SKM-1 (cell line): Measurements from ENCODE around the gene DNAJC12.
"Not testable (repeated sequence)": the region's sequence is repeated elsewhere in the genome, so short reads cannot be mapped to it uniquely, and the experiment has no call there.

Experiments used
- DNase-seq: peaks from one replicate; lab custom pipeline; 2025; ENCODE audit not compliant: unreplicated experiment; lab: John Stamatoyannopoulos, UW

The DNAJC12 gene

DNA sequence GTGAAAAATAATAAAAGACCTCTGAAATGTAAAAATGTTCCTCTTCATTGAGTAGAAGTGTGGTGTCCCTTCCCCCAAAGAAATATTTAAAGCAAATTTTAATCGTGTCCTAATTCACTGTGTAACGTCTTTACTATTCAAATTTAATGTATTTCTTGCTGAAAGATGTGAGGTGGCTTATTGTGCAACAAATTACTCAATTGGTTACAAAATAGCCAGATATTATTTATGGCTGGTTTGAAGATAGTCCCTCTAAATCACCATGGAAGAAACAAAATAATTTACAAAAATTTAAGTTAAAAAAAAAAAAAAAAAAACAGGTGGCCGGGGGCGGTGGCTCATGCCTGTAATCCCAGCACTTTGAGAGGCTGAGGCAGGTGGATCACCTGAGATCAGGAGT is 43.7 kb downstream of the DNAJC12 start:
- no peak for DNase-seq

DNA sequence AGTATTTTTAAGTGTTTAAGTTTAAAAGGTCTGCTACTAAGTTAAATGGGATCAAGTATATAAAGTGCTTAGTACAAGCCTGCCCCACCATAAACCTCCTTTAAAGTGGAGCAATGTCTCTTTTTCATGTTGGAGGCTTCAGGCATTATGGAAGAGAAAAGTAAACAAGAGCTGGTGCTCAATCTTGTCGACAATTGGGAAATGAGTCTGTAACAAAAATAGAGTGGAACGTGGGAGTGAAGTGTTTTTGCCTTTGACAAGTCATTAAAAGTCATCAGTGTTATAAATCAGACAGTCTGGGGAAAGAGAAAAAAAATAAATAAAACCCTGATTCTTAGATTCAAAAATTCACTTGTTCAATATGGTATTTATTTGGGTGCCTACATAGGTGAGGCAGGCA is 44.7 kb downstream of the DNAJC12 start:
- DNase-seq, result no peak

DNA sequence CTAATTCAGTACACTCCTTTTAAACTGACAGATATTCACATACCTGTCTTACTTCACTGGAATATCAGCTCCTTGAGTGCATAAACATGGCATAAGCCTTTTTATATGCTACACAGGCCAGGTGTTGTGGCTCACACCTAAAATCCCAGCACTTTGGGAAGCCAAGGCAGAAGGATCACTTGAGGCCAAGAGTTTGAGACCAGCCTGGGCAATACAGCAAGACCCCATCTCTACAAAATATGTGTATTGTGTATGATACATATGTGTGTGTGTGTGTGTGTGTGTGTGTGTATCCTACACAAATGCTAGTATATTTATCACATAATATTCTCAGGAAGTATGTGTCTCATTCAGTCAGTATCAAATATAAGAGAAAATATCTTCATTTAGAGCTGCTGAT is 45.3 kb downstream of the DNAJC12 start:
- DNase-seq, result no peak

DNA sequence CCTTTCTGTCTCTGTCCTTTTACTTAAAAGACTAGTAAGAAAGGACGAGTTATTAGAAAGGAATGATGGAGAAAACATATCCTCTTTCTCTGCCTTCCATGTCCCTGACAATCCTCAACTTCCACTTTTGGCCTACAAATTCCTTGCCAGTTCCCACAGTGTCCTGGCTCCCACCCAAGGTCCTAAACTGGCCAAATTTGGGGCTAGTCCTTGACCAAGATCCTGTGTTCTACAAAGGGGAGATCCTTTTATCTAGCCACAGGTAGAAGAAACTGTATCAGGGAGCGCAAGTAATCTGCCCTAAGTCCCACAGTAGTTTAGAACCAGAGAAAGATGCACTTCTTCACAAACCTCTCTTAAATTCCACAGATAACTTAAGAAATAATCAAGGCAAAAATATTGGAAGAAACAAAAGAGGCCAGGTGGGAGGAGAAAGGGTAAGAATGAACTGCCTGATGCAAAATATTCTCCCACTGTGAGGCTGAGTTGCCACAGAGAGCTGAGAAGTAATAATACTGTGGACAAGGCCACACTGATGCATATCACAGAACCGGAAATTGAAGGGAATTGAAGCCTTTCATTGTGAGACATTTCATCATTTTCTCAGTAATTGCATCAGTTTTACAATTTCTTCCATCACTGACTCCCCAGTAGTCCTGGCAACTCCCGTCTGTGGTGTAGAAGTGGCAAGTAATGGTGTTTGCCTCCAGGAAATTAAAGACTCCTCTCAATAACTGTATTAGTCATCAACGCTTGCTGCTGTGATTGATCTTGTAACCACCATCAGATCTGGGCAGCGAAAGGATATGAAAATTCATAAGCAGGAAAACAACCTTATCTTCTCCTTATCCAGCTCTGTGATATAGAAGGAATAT is 47.2 kb downstream of the DNAJC12 start:
- DNase-seq, result no peak

DNA sequence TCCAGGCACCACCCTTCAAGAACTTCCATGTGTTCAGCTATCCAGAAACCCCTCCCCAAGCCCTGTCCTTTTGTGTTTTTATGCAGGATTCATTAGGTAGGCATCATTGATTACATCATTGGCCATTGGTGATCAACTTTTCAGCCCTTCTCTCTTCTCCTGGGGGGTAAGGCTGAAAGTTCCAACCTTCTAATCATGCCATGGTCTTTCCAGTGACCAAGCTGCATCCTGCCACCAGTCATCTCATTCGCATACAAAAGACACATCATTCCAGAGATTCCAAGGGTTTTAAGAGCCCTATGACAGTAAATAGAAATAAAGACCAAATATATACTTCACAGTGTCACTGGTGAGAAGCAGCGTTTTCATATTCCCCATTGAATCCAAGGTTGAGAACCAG is 48.2 kb downstream of the DNAJC12 start:
- no peak for DNase-seq

DNA sequence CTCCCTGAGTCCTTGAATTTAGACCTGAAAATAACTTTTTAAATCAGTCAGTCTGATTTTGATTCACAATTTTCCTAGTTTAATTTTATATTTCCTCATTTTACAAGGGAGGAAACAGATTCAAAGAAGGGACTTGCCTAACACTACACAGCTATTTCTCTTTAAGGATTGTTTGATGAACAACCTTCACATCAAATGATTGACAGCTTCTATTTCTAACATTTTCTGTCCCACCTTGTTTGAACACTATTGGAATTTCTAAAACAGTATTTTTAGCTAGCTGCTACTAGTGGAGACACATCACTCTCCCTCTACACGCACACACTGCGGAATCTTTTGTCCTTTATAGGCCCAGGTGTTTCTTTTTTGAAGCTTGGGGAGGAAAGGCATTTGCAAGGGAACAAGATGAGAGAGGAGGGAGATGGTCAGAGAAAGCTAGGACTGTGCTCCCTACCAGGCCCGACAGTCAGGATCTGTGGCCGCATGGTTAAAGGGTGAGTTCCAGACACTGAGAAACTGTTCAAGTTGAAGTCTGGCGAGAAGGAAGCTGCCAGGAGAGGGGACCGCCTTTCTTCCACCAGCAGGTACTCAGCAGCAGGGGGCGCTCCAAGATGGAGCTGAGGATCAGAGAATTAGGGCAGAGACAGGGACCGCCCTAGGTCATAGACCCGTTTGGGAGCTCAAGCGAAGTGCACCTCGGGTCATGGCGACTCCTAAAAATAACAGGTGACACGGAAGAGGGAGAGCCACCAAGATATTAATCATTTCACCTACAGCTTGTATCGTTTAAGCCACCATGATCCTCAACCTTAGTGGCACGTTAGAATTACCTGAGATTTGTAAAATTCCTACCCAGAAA is 49.7 kb downstream of the DNAJC12 start:
- peak; percentile 57 for DNase-seq

DNA sequence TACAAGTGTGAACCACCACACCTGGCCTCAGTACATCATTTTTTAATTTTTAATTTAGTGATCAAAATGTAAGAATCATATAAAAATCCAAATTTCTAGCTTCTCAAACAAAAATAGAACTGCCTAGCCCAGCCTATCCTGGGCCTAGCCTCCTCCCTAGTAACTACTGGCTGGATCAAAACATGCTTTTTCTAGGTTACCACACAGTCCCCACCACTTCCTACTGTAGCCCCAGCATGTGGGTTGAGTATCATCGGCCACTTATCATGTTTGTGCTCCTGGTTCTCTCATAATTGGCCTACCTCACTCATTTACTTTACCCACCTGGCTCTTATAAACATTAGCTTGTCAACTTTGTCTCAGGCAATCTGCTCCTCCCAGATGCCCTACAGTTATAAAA is 52.9 kb downstream of the DNAJC12 start:
- no peak for DNase-seq

DNA sequence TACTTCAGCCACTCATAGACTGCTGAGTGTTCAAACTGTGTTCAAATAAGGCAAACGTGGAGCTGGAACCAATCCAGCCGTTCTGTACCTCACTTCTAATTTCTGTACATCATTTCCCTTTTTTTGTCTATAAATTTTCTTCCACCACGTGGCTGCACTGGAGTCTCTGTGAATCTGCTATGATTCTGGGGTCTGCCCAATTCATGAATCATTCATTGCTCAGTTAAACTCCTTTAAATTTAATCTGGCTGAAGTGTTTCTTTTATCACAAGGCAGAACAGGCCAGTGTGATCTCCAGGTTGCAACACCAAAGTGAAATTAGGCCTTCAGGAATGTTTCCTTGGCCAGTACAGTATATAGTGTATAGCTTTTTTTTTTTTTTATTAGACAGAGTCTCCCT is 53.5 kb downstream of the DNAJC12 start:
- no peak for DNase-seq

DNA sequence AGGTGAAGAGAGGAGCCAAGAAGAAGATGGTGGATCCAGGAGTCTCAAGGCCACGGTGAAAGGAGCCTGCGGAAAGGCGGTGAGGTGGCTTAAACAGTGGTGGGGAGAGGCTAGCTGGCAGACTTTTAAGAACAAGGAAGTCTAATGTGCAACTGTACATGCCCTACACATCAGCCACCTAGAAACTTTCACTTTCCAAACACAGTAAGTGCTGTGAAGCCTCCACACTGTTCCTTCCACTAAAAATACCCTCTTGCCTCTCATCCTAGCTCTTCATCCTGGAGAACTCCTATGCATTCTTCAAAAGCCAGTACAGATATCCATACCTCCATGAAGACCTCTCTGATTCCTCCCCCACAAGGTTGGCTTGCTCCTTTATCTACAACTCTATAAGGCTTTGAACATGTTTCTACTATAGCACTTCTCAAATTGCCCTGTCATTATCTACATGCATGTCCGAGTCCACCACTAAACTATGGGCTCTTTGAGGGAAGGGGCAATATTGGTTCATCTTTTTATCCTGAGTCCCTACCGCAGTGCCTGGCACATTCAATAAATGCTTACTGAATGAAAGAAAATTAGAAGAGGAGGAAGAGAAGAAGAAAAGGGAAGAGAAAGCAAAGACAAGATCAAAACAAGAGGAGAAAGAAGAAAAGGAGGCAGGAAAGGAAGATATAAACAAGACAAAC is 54.2 kb downstream of the DNAJC12 start:
- no peak for DNase-seq

DNA sequence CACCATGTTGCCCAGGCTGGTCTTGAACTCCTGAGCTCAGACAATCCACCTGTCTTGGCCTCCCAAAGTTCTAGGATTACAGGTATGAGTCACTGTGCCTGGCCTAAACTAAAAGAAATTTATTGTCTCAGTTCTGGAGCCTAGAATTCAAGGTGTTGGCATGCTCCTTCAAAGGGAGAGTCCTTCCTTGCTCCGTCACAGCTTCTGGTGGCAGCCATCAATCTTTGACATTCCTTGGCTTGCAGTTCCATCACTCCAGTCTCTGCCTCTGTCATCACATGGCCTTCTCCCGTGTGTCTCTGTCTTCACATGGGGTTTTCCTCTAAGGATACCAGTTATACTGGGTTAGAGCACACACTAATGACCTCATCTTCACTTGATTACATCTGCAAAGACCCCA is 55.5 kb downstream of the DNAJC12 start:
- DNase-seq, result no peak

DNA sequence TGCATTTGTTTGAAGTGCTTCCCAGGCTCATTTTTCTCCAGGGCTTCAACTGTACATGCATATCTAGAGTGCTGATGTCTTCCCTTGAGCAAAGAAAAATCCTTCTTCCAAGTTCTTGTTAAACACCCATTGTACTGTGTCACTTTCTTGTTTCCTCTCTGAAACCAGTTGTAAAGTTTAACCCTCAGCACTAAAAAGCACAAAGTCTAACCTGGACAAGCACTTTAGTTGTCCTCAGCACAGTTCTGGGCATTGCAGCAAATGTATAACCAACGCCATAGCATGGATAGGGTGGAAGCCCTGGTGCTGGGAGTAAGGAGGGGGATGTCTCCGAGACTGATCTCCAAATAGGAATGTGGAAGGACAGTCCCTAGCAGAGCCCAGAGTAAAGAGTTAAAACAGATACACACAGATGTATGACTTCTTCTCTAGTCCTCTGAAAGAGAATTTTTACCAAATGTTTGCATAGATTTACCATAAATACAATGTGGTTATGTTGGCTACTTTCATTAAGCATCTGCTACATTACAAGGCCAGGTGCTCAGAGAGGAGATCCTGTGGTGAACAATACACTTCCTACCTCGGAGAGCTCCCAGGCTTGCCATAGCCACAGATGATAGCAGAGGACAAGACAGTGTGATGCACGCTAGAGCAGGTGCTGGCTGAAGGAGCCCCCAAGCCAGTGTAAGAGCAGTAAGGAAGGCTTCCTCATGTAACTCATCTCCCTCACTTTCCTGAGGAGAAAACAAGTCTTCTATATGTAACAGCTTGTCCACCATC is 57.0 kb downstream of the DNAJC12 start:
- DNase-seq, result no peak

DNA sequence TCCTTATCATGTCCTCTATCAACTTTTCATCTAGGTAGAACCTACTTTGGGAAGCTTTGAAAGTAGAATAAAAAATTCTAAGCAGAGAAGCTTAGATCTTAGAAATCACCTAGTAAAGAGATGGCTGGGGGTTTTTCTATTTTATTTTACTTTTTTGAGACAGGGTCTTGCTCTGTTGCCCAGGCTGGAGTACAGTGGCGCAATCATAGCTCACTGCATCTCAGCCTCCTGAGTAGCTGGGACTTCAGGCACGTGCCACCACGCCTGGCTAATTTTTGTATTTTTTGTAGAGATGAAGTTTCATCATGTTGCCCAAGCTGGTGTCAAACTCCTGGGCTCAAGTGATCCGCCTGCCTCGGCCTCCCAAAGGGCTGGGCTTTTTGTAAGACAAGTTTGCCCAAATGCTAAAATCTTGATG is 57.8 kb downstream of the DNAJC12 start:
- DNase-seq, result not testable (repeated sequence)

DNA sequence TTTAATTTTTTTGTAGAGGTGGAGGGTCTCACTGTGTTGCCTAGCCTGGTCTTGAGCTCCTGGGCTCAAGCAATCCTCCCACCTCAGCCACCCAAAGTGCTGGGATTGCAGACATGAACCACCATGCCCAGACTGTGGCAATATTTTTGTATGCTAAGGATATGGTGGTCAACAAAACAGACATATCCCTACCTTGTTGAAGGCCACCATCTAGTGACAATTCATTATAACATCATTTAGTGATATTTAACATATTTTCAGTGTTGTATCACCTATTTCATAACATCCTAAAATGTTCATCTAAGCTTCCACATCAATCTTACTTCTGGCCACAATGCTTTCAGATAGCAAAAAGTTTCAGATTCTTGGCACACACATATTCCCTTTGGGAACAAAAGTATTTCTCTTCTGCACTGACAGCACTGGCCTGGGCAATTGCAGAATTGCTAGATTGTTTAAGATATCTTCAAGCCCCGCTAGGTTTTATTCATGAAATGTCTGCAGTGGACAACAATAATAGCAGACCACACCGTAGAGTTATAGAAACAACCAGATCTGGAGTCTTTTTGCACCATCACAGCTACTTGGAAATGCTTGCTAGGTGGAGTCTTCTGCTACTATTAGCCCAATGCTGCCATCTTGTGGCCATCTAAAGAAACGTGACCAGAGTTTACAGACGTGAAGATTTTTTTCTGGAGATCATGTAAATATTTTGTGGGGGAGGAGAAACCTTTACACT is 58.4 kb downstream of the DNAJC12 start:
- DNase-seq, result peak; percentile 94

DNA sequence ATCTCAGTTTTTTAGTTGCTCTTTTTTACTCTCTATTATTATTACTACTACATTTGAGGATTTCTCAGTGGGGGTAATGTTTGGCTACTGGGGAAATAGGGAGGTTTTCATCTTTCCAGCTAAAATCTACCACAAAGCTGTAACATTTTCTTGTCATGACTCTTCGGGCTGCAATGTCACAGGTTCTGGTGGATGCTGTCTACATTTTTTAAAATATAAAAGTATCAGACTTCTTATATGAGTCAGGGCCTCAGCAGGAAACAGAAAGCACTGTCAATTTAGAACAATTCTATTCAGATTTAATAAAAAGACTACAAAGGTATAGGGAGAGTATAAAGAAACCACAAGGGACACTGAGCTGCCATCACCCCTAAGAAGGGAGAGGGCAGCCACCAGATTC is 61.6 kb downstream of the DNAJC12 start:
- no peak for DNase-seq

DNA sequence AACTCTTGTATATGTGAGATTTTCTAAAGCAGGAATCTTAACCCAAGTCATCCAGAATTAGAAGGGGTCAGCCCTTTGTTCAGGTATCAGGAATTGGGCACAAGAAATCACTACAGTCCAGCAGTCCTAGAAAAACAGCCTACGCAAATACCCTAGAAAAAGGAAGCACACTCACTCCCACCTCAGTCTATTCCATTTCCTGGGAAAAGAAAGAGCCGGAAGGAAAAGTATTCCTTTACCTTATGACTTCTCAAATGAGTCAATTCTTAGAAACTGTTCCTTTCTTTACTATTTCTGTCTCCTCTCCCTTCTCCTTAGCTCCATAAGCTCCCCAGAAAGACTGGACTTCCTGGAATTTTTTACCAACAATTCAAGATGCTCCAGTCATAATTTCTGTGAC is 62.7 kb downstream of the DNAJC12 start:
- no peak for DNase-seq

DNA sequence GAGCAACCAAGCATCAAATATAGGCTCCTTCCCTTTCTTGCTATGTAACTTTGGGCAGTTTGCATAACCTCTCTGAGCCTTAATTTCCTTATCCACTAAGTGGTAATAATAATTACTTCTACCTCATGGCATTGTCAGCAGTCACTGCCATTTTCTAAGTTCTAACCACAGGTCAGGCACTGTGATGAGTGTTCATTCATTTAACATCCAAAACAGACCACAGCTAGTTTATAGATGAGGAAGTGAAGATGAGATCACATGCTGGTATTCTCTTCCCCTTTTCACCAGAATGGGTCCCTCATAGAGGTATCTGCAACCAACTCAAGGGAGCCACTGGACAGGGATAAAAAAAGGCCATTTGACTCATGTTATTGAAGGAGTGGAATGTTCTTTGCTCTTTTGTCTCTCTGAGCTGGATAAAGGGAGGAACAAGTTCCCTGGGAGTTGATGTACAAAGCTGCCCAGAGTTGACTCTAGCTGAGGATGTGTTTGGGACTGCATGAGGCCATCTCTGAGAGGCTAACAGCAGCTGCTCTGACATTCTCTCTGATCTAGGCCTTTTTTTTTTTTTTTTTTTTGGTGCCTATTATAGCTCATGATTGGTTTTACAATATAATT is 65.0 kb downstream of the DNAJC12 start:
- peak; percentile 62 for DNase-seq

DNA sequence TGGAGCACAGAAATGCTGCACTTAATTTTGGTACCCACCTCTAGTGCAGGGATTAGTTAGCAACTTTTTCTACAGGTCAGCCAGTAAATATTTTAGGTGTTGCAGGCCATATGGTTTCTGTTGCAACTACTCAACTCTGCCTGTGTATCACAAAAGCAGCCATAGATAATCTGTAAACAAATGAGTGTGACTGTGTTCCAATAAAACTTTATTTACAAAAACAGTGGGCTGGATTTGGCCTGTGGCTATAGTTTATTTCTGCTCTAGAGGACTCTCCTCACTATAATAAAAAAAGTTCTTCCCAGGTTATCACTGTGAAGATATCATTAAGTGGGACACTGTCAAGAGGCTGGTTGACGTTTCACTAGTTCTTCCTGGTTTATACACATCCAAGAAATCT is 65.8 kb downstream of the DNAJC12 start:
- no peak for DNase-seq

DNA sequence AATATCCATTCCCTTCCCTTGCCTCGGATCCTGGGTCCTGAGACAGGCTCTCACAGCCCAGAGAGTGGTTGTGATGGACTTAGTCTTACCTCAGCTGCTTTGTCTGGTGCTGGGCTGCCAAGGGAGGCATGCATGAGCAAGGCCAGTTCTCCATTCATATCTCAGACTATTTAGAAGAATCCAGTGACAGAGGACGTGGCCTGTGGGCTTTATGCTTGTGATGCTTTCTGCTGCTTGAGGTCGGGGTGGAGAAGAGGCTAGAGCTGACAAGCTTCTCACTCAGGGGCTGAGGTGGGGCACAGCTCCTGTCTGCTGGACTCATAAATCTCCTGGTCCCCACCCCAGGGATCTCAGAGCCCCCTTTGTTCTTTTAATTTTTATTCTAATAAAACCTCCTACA is 66.8 kb downstream of the DNAJC12 start:
- no peak for DNase-seq

DNA sequence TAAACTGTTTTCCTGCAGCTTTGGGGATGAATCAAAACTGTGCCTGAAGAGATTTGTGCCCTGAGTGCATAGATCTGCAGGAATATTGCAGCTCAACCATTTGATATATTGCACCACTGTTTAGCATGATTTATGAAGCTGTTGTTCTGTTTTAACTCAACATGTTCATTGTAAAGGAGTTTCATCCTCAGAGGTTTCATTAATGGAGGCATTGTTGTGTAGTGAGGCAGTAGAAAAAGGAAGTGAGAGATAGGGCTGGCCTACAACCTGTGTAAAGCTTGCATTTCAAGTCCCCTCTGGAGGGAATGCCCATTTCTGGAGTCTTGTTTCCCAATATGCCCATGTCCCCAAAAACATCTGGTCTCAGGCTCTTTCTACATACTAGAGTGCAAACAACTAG is 67.5 kb downstream of the DNAJC12 start:
- no peak for DNase-seq

DNA sequence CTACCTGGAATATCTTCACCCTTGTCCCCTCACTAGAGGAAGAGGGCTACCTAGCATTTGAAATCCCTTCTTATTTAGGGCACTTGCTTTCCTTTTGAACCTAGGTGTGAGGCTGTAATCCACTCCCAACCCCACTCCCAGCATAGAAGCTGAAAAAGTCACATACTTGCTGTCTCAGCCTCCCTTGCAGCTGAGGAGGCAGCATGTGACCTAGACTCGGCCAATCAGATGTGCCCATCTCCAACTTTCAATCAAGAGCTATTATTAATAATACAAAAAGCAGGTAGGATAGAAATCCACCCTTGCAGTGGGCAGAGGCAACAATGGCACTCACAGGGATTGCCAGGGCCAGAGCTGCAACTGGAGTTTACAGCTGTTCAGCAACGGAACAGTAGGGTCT is 70.7 kb downstream of the DNAJC12 start:
- no peak for DNase-seq
